H1 (cell line): Measurements from ENCODE around the gene CASP8AP2. TPM values are rescaled to one million over a fixed set of nuclear protein-coding genes. Genes with fewer than 3 reads are reported as not detected.
A peak's percentile ranks its signal among the peaks of the same experiment; 100 is the strongest.

Source experiments
- CTCF ChIA-PET: fragments of 300-600 bp; sonication (Branson Sonifier 250); formaldehyde crosslinking; loops from one replicate; lab custom pipeline; 2021; ENCODE audit not compliant: partially characterized antibody; lab: Charles Lee
- POLR2A ChIA-PET: fragments of 300-600 bp; sonication (Branson Sonifier 250); formaldehyde crosslinking; loops from one replicate; lab custom pipeline; 2021; ENCODE audit warnings: inconsistent platforms; ENCODE audit not compliant: partially characterized antibody; lab: Charles Lee
- DNase-seq, 2 experiments: peaks; one replicate each; pipeline versions ENCODE4 v3.0.0 to v3.0.0-alpha.2; 2010 to 2022; ENCODE audit warnings: low spot score in 2 of 2, low read depth in 1 of 2, mixed read lengths in 1 of 2
- FAIRE-seq: peaks from 2 replicates; lab custom pipeline; 2011; peaks lifted over from hg19 to GRCh38; lab: Jason Lieb, UNC
- H2AFZ ChIP-seq: 2 replicates; pipeline ENCODE4 v1.8.1; 2012; ENCODE audit warnings: low read length, inconsistent platforms
- H2AK5ac ChIP-seq: 2 replicates; pipeline ENCODE4 v1.6.1; 2013; ENCODE audit warnings: low read depth, low read length
- H2BK120ac ChIP-seq: replicated peaks from 2 replicates; pipeline ENCODE3; 2013; ENCODE audit warnings: low read depth, low read length, inconsistent platforms
- H2BK12ac ChIP-seq: 2 replicates; pipeline ENCODE4 v1.6.1; 2013; ENCODE audit warnings: low read depth, low read length
- H2BK15ac ChIP-seq: 2 replicates; pipeline ENCODE4 v1.6.1; 2013; ENCODE audit warnings: low read length
- H2BK20ac ChIP-seq: 2 replicates; pipeline ENCODE4 v1.6.1; 2013; ENCODE audit warnings: low read length
- H2BK5ac ChIP-seq: 2 replicates; pipeline ENCODE4 v1.6.1; 2013; ENCODE audit warnings: low read depth, low read length
- H3K14ac ChIP-seq: 2 replicates; pipeline ENCODE4 v1.6.1; 2013; ENCODE audit warnings: inconsistent platforms; ENCODE audit not compliant: insufficient read length
- H3K18ac ChIP-seq: 2 replicates; pipeline ENCODE4 v1.6.1; 2013; ENCODE audit warnings: low read length; ENCODE audit errors: extremely low read depth
- H3K23ac ChIP-seq: 2 replicates; pipeline ENCODE4 v1.6.1; 2013; ENCODE audit warnings: inconsistent platforms; ENCODE audit not compliant: insufficient read length
- H3K23me2 ChIP-seq: 2 replicates; pipeline ENCODE4 v1.6.1; 2013; ENCODE audit warnings: low read depth, low read length
- H3K27ac ChIP-seq: 2 replicates; pipeline ENCODE4 v1.6.1; 2011; ENCODE audit warnings: low read depth, low read length, inconsistent platforms
- H3K27me3 ChIP-seq, 4 experiments: replicated peaks in 1 of 4; 1 replicate in 1 of 4; 2 replicates in 3 of 4; pipeline versions ENCODE4 v1.6.1 to v1.8.1; 2011 to 2013; ENCODE audit warnings: low read length in 3 of 4, mild to moderate bottlenecking in 3 of 4, inconsistent platforms in 2 of 4, mixed read lengths in 2 of 4, moderate library complexity in 1 of 4; ENCODE audit not compliant: control insufficient read depth in 3 of 4, insufficient read depth in 3 of 4; ENCODE audit errors: extremely low read depth in 1 of 4
- H3K36me3 ChIP-seq, 4 experiments: 2 replicates each; pipeline versions ENCODE4 v1.6.1 to v1.8.1; 2011 to 2013; ENCODE audit warnings: mild to moderate bottlenecking in 4 of 4, low read length in 3 of 4, moderate library complexity in 2 of 4, control low read depth in 1 of 4, inconsistent platforms in 1 of 4; ENCODE audit not compliant: insufficient read depth in 4 of 4, control insufficient read depth in 2 of 4
- H3K4ac ChIP-seq: replicated peaks from 2 replicates; pipeline ENCODE3; 2013; ENCODE audit warnings: low read length, low read depth, mixed read lengths, inconsistent platforms; ENCODE audit not compliant: insufficient read length
- H3K4me1 ChIP-seq, 4 experiments: replicated peaks in 1 of 4; 1 replicate in 1 of 4; 2 replicates in 3 of 4; pipeline versions ENCODE4 v1.6.1 to v1.8.1; 2011 to 2013; ENCODE audit warnings: low read length in 3 of 4, inconsistent platforms in 2 of 4, mixed read lengths in 1 of 4; ENCODE audit not compliant: insufficient read depth in 4 of 4, control insufficient read depth in 3 of 4
- H3K4me2 ChIP-seq, 2 experiments: 2 replicates each; pipeline versions ENCODE4 v1.6.1 to v1.8.1; 2011 to 2013; ENCODE audit warnings: low read depth in 2 of 2, low read length in 2 of 2, control low read depth in 1 of 2, inconsistent platforms in 1 of 2, mild to moderate bottlenecking in 1 of 2; ENCODE audit not compliant: insufficient read depth in 1 of 2
- H3K4me3 ChIP-seq, 4 experiments: fragments of 200-600, 300-600 bp in 1 of 4; sonication (generic), shearing (Covaris generic), sonication (Bioruptor Twin) in 1 of 4; 2 replicates each; pipeline versions ENCODE4 v1.5.1 to v1.8.1; 2011 to 2016; ENCODE audit warnings: low read length in 4 of 4, low read depth in 3 of 4, control low read depth in 2 of 4, inconsistent platforms in 2 of 4, mild to moderate bottlenecking in 2 of 4, mixed read lengths in 1 of 4, moderate library complexity in 1 of 4; ENCODE audit not compliant: insufficient read depth in 2 of 4; ENCODE audit errors: extremely low read depth in 1 of 4
- H3K56ac ChIP-seq: replicated peaks from 2 replicates; pipeline ENCODE3; 2013; ENCODE audit warnings: low read depth, mild to moderate bottlenecking, mixed read lengths, low read length, inconsistent platforms; ENCODE audit not compliant: insufficient read length
- H3K79me1 ChIP-seq: 2 replicates; pipeline ENCODE4 v1.6.1; 2013; ENCODE audit warnings: low read depth, low read length, control low read depth
- H3K79me2 ChIP-seq, 2 experiments: 2 replicates each; pipeline versions ENCODE4 v1.6.1 to v1.8.1; 2012 to 2013; ENCODE audit warnings: low read length in 2 of 2, mild to moderate bottlenecking in 2 of 2, inconsistent platforms in 1 of 2; ENCODE audit not compliant: insufficient read depth in 2 of 2, control insufficient read depth in 1 of 2
- H3K9ac ChIP-seq, 4 experiments: replicated peaks in 1 of 4; 1 replicate in 1 of 4; 2 replicates in 3 of 4; pipeline versions ENCODE4 v1.6.1 to v1.8.1; 2011 to 2013; ENCODE audit warnings: low read depth in 3 of 4, low read length in 3 of 4, control low read depth in 2 of 4, mild to moderate bottlenecking in 2 of 4, moderate library complexity in 2 of 4, inconsistent platforms in 1 of 4; ENCODE audit errors: extremely low read depth in 1 of 4
- H3K9me3 ChIP-seq, 2 experiments: 2 replicates each; pipeline versions ENCODE4 v1.6.1 to v1.8.1; 2012 to 2013; ENCODE audit warnings: mild to moderate bottlenecking in 2 of 2, moderate library complexity in 2 of 2, control low read depth in 1 of 2, inconsistent platforms in 1 of 2, low read depth in 1 of 2, low read length in 1 of 2, mixed read lengths in 1 of 2; ENCODE audit not compliant: insufficient read depth in 2 of 2
- H4K20me1 ChIP-seq, 2 experiments: replicated peaks in 1 of 2; 2 replicates each; pipeline versions ENCODE3 to v1.8.1; 2011 to 2013; ENCODE audit warnings: inconsistent platforms in 2 of 2, low read length in 2 of 2, mild to moderate bottlenecking in 1 of 2; ENCODE audit not compliant: insufficient read depth in 2 of 2, control insufficient read depth in 1 of 2
- H4K5ac ChIP-seq: 2 replicates; pipeline ENCODE4 v1.6.1; 2013; ENCODE audit warnings: low read length, low read depth, mixed read lengths, inconsistent platforms; ENCODE audit not compliant: insufficient read length
- H4K8ac ChIP-seq: 2 replicates; pipeline ENCODE4 v1.8.0; 2013; ENCODE audit warnings: mild to moderate bottlenecking, moderate library complexity, low read length, inconsistent platforms; ENCODE audit not compliant: insufficient read depth; ENCODE audit errors: extremely low read depth
- H4K91ac ChIP-seq: replicated peaks from 2 replicates; pipeline ENCODE3; 2013; ENCODE audit warnings: low read length, mixed read lengths, inconsistent platforms; ENCODE audit not compliant: insufficient read length
- BRCA1 ChIP-seq: IDR thresholded peaks from 2 replicates; pipeline ENCODE4 v1.6.1; 2012; ENCODE audit warnings: low read depth, low read length, improper control_type of control experiment
- EGR1 ChIP-seq: IDR thresholded peaks from 2 replicates; pipeline ENCODE4 v1.6.1; 2011; ENCODE audit warnings: low read depth, low read length, borderline replicate concordance
- GTF2F1 ChIP-seq: IDR thresholded peaks from 2 replicates; pipeline ENCODE4 v1.6.1; 2012; ENCODE audit warnings: low read depth, low read length, improper control_type of control experiment, borderline replicate concordance
- HDAC2 ChIP-seq, 2 experiments: fragments of 300-600 bp in 1 of 2; sonication (generic) in 1 of 2; IDR thresholded peaks; 2 replicates each; pipeline ENCODE4 v1.6.1; 2011 to 2012; ENCODE audit warnings: low read depth in 2 of 2, low read length in 2 of 2, mild to moderate bottlenecking in 2 of 2, moderate library complexity in 2 of 2, borderline replicate concordance in 1 of 2, inconsistent platforms in 1 of 2
- JUN ChIP-seq: IDR thresholded peaks from 2 replicates; pipeline ENCODE4 v1.6.1; 2011; ENCODE audit warnings: low read depth, mild to moderate bottlenecking, improper control_type of control experiment, low read length
- PHF8 ChIP-seq: fragments of 200-600 bp; sonication (generic); conservative IDR thresholded peaks from 2 replicates; pipeline ENCODE4 v1.7.1; 2012; ENCODE audit warnings: low read depth, mild to moderate bottlenecking, inconsistent platforms, low read length, moderate library complexity
- POLR2AphosphoS5 ChIP-seq: IDR thresholded peaks from 2 replicates; pipeline ENCODE4 v1.6.1; 2011; ENCODE audit warnings: low read depth, low read length
- SP1 ChIP-seq: IDR thresholded peaks from 2 replicates; pipeline ENCODE4 v1.6.1; 2011; ENCODE audit warnings: low read depth, low read length
- SUZ12 ChIP-seq: fragments of 200-600 bp; sonication (generic); IDR thresholded peaks from 2 replicates; pipeline ENCODE4 v1.6.1; 2012; ENCODE audit warnings: mild to moderate bottlenecking, inconsistent platforms, low read length, moderate library complexity, mixed read lengths
- WGBS, 2 experiments: shearing (Covaris generic) in 1 of 2; methylation state at CpG; one replicate each; pipeline versions ENCODE4 v1.1.6 to v1.1.7; 2013 to 2015; ENCODE audit warnings: low lambda C conversion rate in 2 of 2, mixed read lengths in 2 of 2, inconsistent platforms in 1 of 2, low coverage in 1 of 2, missing lambda C conversion rate in 1 of 2; ENCODE audit not compliant: insufficient replicate concordance in 2 of 2, insufficient coverage in 1 of 2, insufficient read length in 1 of 2; ENCODE audit errors: extremely low coverage in 1 of 2, missing lambda C conversion rate in 1 of 2; 5-methylcytosine and 5-hydroxymethylcytosine counted together
- polyA plus RNA-seq, 7 experiments: library from polyadenylated mRNA; depleted of rRNA in 3 of 7; stranded (reverse) in 5 of 7; unstranded in 2 of 7; fragments of >200 nt in 5 of 7; fragments of 200-250 nt in 2 of 7; gene quantifications; 1 replicate in 5 of 7; 2 replicates in 1 of 7; 4 replicates in 1 of 7; pipeline versions ENCODE4 v1.2.1 to v1.2.3, GENCODE V29; 2011 to 2013; ENCODE audit warnings: missing spikeins in 2 of 7, mixed read lengths in 2 of 7
- total RNA-seq: library from RNA; stranded (reverse); fragmentation: NEBNext Ultra II Directional; extraction: Animal tissue kit (Norgen Biotek cat#: 25700); gene quantifications from 2 replicates; pipeline ENCODE4 v1.2.1, GENCODE V29; 2021

CASP8AP2 gene
- total and polyA plus RNA-seq, 2 of the 8 experiments (the other 6 are each of a cell fraction or from before 2014, with no cell fraction given), result 6.9 to 32.1 TPM

- no peak for TF ChIP-seq SUZ12
- TF ChIP-seq SP1, result no peak
- no peak for TF ChIP-seq BRCA1
- TF ChIP-seq GTF2F1, result no peak
- no peak for TF ChIP-seq PHF8
- TF ChIP-seq EGR1, result no peak
- no peak for TF ChIP-seq POLR2AphosphoS5
- no peak for TF ChIP-seq HDAC2 (IDR thresholded peaks at IDR 0.05; ENCODE audit: borderline replicate concordance in 1 of 2, low read depth in 2 of 2, low read length in 2 of 2)
- no peak for TF ChIP-seq JUN
- TF ChIP-seq, all 59 proteins: peak for 0
- H2BK12ac ChIP-seq, result no peak overlapping the region
- peaks cover 0 to 3% of the 10 kb centered on the region in 2 experiments for H4K20me1 ChIP-seq
- ChIA-PET CTCF (interaction anchor here (0.9 kb wide), 1 partner anchor 14 kb away, joined by 4 read pairs; no protein-coding TSS in a partner anchor), POLR2A (interaction anchor here (0.7 kb wide), 1 partner anchor 13 kb away, joined by 3 read pairs; no protein-coding TSS in a partner anchor)
- no peak overlapping the region for H3K4ac ChIP-seq
- H3K79me1 ChIP-seq, result no peaks in the 10 kb centered on the region
- DNase-seq, result no peak
- H3K4me2 ChIP-seq, result no peak overlapping the region
- H3K27ac ChIP-seq, result peak overlapping the region; percentile 45
- no peak overlapping the region for H3K23ac ChIP-seq
- H2BK20ac ChIP-seq, result no peak overlapping the region
- no peak overlapping the region for H2BK5ac ChIP-seq
- no peak overlapping the region for H2BK120ac ChIP-seq
- no peaks in the 10 kb centered on the region for H3K79me2 ChIP-seq
- no peak overlapping the region for H3K14ac ChIP-seq
- H4K5ac ChIP-seq, result no peak overlapping the region
- FAIRE-seq, result no peak
- no peak overlapping the region for H3K56ac ChIP-seq
- H2BK15ac ChIP-seq, result no peak overlapping the region
- H3K9me3 ChIP-seq, result no peaks in the 10 kb centered on the region
- H3K36me3 ChIP-seq, result peaks cover 26 to 87% (median 62%) of the 10 kb centered on the region in 4 experiments
- 95% methylated on average over 1 of the region's 1 CpG; no CpG with 5 or more reads in 1 of the 2 experiments for WGBS, 2 experiments
- H3K18ac ChIP-seq, result no peak overlapping the region
- no peak overlapping the region for H2AFZ ChIP-seq
- H4K91ac ChIP-seq, result no peak overlapping the region
- no peak overlapping the region for H3K9ac ChIP-seq
- no peak overlapping the region for H4K8ac ChIP-seq
- H2AK5ac ChIP-seq, result no peak overlapping the region
- H3K4me1 ChIP-seq, result no peaks in the 10 kb centered on the region
- no peaks in the 10 kb centered on the region for H3K23me2 ChIP-seq
- H3K27me3 ChIP-seq, result no peaks in the 10 kb centered on the region
- H3K4me3 ChIP-seq, result no peak overlapping the region
Measured at GRCh38 chr6:89782222-89782621, 47.5 kb upstream of the CASP8AP2 start.
